GM19351 (cell line): ENCODE measurements around the gene GPANK1.
A peak's percentile ranks its signal among the peaks of the same experiment; 100 is the strongest.
"Not testable (repeated sequence)": the region's sequence is repeated elsewhere in the genome, so short reads cannot be mapped to it uniquely, and the experiment has no call there.

Experiments used
- ATAC-seq: cut with Tn5 transposase; IDR thresholded peaks from one replicate; pipeline ENCODE4 v1.9.1; 2021; ENCODE audit warnings: mild to moderate bottlenecking, moderate library complexity; ENCODE audit not compliant: unreplicated experiment

The GPANK1 gene

DNA sequence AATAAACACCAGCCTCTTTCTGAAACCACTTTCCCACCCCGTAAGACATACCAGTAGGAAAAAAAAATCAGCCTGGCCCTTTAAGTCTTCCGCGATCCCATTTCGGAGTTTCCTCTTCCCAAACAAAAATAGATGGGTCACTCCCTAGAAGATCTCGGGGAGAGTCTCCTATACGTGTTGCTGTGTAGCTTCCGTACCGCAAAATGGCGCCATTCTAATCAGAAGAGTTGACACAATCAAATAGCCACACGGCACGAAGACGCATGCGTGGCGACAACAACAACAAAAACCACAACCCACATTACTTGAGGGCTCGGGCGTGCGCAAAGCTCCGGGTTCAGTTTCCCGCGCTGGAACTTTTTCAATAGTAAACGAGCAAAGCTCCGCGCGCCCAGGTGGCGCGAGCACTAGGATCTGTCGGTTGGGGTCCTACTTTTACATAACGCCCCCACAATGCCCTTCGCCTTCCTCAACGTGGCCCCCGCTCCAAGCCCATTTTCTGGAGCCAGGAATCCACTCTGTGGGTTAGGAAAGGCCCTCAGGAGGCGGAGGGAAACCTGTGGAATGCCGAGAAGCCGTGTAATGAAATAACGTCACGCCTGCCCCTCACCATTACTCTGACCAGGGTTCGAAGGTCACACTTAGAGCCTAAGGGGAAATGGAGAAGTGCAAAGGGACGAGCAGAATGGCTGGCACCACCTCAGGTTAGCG, at the start of gene GPANK1:
TSS of gene GPANK1 (minus strand) at position 208 of the 711 bp plus-strand sequence. CDS start 519 bp downstream, outside the sequence.
- no peak for ATAC-seq

DNA sequence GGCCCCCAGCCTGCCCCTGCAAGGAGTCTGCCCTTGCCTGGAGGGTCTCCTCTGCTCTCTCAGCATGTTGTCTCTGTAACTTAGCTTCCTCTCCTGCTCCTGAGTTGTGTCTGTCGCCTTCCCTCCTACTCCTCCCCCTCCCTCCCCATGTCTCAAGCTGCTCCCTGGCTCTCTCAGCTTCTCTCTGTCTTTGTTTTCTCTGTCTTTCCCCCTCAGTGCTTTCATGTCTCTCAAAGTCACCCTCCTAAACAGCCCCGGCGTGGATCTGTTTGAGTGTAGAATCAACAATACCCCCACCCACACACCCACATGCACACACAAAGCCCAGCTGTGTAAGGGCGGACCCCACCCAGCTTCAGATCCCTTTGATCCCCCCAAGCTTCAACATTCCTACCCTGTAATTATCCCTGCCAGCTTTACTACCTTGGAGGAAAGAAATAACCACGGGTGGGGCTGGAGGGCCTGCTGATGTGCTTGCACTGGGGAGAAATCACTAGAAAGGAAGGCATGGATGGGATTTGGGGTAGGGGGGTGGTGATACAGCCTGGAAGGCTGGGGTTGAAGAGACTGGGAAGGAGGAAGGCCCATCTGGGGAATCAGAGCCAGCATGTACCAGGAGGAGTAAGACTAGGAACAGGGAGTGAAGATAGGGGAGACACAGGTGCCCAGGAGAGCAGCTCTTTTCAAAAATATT, 49.3 kb upstream of the GPANK1 start:
- ATAC-seq = no peak

DNA sequence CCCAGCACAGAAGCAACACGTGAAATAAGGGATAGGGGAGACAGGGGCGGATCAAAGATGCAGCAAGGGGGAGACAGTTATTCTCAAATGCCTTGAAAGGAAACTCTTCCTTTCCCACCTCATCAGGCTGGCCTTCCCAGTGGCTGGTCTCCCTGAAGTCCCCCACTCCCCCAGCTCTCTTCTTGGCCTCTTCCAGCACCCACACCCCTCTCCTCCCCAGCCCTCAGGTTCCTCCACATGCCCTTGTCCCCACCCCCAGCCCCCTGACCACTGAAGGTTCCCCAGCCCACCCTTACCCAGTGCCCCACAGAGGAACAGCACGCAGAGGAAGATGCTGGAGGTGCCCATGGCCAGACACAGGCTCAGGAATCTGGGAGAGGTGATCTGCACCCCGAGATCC, 48.7 kb upstream of the GPANK1 start:
- ATAC-seq = no peak

DNA sequence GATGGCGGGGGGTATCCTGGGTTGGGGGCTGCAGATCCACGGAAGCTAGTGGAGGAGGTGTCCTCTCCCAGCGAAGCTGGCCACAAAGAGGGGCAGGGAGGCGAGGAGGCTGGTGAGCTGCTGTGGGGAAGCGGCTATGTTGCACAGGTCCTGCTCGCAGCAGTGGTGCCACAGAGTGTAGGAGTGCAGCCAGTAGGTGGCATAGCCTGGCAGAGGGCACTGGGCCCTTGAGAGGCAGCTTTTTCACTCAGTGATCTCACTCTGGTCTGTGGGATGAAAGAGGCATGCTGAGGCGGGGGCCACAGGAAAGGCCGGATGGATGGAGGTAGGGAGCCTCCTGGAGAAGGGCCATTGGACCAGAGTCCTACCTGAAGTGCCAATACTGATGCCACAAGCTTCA, 47.5 kb upstream of the GPANK1 start:
- no peak for ATAC-seq

DNA sequence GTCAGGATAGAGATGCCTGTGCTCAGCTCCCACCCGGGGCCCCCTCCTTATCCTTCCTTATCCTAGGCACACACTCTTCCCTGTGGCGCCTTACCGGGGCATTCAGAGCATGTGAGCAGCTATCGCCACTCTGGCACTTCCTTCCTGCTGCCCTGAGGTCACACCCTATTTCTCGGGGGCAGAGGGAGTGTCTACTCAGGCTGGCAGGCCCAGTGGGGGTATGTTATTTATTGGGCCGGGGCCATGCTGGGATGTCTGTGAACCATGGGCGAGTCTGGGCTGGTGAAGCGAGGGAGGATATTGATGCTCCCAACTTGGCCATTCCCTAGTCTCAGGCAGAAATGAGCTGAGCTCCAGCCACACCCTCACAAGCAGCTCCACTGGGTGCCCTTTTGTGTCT, 46.4 kb upstream of the GPANK1 start:
- no peak for ATAC-seq

DNA sequence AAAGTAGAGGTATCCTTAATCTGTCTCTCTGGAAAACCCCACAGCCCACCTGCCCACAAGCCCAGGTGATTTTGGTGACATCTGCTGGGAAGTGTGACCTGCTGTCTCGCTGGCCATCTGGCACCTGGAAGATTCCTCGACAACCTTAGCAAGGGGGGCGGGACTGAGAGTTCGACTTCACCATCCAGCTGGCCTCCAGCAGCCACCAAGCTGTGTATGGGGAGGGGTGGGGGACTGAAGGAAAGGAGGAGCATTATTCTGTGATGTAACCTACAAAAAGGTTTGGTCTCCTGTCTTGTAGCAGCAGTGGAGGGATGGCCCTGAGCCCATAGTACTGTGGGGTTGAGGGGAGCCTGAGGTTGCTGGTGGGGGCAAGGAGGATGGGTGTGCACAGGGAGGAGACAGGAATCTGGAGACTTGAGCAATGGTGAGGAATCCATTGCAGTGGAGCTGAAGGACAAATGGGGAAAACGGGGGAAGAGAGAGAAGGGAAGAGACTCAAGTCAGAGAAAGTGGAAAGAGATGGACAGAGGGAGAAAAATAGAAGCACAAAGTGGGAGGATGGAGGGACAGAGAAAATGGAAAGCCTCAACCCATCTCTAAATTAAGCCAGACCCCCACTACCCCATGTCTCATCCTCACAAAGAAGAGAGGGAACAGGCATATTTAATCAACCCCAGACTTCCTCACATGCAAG, 45.9 kb upstream of the GPANK1 start:
- ATAC-seq = no peak

DNA sequence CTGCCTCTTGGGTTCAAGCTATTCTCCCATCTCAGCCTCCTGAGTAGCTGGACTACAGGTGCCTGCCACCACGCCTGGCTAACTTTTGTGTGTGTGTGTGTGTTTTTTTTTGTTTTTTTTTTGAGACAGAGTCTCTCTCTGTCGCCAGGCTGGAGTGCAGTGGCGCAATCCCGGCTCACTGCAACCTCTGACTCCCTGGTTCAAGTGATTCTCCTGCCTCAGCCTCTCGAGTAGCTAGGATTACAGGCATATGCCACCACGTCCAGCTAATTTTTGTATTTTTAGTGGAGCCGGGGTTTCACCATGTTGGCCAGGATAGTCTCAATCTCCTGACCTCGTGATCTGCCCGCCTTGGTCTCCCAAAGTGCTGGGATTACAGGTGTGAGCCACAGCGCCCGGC, 44.4 kb upstream of the GPANK1 start:
- ATAC-seq = not testable (repeated sequence)

DNA sequence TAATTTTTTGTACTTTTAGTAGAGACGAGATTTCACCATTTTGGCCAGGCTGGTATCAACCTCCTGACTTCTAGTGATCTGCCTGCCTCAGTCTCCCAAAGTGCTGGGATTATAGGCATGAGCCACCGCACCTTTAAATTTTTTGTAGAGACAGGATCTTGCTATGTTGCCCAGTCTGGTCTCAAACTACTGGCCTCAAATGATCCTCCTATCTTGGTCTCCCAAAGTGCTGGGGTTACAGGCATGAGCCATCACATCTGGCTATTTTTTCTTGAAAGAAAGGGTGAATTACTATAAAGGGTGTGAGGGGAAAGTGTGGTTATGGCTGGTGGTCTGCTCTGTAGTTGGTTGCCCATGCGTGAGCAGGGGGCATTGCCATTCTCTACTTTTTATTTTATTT, 43.4 kb upstream of the GPANK1 start:
- ATAC-seq = no peak

DNA sequence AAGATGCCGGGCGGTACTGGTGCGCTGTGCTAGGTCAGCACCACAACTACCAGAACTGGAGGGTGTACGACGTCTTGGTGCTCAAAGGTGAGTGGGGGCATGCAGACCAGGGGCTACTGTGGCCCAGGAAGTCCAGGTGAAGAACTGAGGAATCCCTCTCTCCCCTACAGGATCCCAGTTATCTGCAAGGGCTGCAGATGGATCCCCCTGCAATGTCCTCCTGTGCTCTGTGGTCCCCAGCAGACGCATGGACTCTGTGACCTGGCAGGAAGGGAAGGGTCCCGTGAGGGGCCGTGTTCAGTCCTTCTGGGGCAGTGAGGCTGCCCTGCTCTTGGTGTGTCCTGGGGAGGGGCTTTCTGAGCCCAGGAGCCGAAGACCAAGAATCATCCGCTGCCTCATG, 42.9 kb upstream of the GPANK1 start:
- ATAC-seq = no peak

DNA sequence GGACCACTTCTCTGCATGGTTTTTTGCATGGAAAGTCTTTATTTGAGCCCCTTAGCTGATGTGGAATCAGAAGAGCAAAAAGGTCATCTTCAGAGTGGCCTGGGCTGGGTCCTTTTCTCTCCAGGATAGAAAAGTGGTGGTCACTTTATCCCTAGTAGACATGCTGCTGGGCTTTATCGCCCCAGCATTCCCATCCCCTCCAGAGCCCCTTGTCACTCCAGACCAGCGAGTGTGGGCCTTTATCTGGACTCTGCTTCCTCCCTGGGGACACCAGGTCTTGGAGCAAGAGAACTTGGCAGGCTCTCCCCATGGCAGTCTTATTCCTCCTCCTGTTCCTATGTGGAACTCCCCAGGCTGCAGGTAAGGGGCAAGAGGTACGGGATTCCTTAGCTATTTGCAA, 41.8 kb upstream of the GPANK1 start, which contains the start of gene LY6G6F:
TSS of gene LY6G6F (plus strand) at position 268 of the 400 bp plus-strand sequence. CDS start at position 309, 41 bp downstream.
- no peak for ATAC-seq

DNA sequence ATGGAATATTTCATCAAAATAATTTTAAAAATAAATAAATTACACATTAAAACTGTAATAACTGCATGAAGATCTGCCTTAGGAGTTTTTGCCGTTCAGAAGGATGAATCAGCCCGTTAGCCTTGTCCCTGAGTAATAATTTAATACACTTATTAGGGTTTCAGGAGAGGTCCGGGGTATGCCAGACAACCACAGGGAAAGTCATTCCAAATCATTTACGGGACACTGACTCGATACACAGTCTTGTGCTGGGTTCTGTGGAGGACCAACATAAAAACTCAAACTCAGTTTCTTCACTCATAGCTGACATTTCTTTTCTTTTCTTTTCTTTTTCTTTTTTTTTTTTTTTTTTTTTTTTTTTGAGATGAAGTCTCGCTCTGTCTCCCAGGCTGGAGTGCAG, 41.1 kb upstream of the GPANK1 start:
- ATAC-seq = no peak

DNA sequence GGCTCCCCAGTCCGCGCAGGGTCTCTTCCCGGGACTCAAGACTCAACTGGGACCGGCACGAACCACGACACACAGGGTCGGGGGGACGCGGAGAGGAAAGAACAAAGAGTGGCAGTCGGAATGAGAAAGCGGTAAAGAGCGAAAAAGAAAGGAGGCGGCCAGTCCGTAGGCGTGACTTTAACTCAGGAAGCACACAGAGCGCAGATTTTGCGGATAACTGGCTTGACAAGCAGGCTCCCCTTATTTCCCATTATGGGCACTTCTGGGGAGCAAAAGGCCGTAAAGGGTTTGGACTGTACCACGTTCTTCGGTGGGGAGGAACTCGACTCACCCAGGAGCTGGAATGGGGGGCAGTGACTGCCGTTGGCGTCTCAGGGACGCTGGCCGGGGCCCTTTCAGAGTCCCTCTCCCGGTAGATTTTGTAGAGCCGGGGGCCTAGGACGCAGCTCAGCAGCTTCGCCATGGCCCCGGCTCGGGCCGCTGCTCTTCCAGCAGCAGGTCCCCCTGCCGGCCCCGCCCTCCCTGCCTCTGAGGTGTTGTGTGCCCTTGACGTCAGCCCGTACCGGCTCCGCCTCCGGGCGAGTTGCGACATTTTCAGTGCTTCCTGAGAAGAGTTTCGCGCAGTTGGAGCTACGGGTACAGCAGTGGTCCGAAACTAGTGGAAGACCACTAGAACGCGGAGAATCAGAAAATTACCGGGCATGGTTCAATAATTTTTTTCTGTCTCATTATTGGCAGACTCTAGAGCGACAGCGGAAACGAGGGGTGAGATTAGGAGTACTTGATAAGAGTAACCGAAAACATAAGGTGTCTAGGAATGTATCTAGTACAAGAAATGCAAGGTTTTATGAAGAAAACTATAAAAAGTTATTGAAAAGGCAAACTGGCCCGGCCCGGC, 38.3 kb upstream of the GPANK1 start, which contains the start of gene ABHD16A:
TSS of gene ABHD16A (minus strand) at position 506 of the 898 bp plus-strand sequence. CDS start at position 463, 43 bp downstream.
- ATAC-seq = peak; percentile 91

DNA sequence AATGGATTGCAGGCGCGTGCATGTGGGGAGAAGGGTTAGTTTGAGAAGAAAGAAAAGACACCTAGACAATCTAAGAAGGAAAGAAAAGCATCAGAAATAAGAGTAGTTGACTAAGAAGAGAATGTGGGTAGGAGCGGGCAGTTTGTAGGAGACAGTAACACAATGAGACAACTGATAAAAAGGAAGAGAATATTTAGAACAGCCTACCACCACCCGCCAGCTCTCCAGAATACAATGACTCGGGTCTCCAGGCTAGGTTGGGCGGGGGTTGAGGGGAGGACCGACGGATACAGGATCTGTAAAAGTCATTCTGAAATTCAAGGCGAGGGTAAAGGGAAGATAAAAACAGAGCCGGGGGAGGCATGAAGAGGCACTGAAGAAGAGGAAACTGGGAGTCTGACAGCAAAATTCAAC, 37.6 kb upstream of the GPANK1 start:
- ATAC-seq = no peak

DNA sequence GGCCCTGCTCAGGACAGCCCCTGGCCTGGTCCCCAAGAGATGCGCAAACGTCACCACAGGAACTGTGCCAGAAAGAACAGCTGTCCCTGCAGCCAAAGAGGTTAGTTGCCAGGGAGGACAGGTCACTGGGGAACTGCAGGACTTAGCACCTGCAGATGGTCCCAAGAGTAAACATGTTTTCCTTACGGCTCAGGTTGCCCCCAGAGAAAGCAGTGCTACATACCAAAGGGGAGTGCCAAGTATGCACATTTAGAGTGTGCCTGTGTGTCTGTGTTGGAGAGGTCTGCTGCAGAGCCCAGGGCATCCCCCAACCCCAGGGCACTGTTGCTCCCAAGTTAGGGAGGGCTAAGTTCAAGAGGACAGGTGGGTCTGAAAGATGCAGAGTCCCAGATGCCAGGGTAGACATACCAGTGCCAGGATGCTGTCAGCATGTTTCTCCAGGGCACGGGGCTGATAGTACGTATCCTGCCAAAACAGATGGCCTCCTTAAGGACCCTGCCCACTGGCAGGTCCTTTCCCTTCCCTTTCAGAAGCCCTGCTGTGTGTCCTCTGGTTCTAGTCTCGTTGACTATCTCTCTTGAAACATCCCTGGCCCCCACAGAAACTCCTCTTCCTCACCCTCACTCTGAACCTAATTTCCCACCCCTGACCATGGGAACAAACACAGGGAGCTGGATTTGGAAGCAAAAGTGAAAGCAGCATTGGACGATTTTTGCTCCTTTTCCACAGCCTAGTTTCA, 37.0 kb upstream of the GPANK1 start:
- ATAC-seq = no peak

DNA sequence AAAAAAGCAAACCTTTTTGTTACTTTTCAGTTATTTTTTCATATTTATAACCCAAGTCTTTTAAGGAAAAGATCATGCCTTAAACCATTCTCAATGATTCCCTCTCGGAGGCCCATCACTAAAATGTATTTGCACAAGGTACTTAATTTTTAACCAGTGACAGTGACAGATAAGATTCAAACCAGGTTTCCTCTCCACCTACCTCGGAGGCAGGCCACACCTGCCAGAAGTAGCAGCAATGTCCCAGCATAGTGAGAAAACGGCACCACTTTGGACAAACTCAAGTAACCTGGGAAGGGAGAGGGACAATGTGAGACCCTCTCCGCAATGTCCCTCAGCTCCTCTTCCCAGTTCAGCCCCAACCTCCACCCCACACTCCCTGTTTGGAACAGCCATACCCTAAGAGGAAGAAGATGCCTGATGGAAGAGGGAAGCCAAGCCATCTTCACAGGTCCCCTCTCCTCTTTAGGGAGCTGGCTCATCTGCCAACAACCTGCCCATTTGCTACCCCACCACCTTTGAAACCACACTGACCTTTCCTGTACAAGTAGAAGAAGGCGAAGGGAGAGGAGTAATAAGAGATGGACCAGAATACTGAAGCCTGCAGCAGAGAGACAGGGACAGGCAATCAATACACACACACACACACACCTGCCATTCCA, 36.1 kb upstream of the GPANK1 start:
- no peak for ATAC-seq

DNA sequence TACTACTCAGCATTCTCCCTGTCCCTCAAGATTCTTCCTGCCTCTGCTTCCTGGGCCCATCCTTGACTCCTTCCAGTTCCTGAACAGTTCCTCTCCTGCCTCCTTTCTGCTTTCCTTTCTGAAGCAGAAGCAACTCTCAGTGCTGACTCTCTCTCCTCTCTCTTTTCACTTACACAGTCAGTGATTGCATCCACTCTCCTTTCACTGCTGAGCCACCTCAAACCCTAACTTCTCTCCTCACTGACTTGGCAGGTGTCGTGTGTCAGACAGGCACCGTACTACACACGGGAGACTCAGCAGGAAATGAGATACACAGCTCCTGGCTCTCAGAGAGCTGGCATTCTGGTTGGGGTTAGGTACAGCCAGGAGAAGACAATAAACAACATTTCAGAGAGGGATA, 32.8 kb upstream of the GPANK1 start:
- no peak for ATAC-seq

DNA sequence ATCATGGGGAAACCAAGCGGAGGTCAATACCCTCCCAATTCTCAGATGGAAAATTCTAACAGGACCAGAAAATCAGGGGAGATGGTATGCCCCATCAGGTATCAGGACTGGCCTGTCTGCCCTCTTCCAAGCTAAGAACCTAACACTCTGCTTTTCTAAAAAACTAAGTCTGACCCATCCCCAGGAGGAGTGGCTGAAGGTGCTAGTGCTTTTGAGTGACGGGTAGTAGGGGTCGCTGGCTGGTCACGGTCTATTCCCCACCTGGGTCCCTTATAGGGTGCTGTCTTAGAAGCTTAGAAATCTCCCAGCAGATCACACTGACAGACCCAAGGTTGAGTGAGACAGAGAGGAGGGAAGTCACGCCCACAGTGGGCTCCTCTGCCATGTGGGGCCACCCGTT, 28.7 kb upstream of the GPANK1 start:
- ATAC-seq = no peak

DNA sequence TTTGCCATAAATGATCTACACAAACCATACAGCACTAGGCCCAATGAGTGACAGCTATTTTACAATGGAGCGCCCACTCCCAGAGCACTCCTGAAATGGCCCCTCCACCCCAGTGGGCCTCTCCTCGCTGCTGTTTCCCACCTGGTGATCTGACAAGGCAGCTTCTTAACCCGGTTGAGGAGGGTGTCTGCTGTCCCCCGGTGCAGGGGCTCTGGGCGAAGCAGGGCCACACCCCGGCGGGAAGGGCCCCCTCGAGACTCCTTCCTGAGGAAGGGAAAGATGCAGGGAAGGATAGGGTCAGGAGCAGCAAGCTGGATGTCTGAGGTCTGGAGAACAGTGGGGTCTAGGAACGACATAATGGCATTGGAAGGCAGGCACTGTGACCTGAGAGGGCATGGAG, 28.1 kb upstream of the GPANK1 start:
- no peak for ATAC-seq

DNA sequence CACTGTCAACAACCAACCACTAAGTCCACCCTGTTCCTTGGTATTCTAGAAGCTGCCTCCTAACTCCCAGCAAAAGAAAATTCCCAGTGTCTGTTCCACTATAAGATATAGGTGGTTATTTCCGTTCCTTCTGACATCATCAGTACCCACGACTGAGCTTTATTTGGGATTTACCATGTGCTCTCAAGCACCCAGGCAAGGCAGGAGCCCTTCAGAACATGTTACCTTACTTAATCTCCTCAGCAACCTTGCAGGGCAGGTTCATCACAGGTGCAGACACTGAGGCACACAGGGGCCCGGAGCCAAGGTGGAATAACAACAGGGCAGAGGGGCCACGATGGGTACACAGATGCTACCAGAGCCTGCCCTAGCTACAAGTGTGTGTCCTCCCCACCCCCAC, 27.6 kb upstream of the GPANK1 start:
- no peak for ATAC-seq
